ENCODE data around the gene U2SURP.

U2SURP gene

DNA sequence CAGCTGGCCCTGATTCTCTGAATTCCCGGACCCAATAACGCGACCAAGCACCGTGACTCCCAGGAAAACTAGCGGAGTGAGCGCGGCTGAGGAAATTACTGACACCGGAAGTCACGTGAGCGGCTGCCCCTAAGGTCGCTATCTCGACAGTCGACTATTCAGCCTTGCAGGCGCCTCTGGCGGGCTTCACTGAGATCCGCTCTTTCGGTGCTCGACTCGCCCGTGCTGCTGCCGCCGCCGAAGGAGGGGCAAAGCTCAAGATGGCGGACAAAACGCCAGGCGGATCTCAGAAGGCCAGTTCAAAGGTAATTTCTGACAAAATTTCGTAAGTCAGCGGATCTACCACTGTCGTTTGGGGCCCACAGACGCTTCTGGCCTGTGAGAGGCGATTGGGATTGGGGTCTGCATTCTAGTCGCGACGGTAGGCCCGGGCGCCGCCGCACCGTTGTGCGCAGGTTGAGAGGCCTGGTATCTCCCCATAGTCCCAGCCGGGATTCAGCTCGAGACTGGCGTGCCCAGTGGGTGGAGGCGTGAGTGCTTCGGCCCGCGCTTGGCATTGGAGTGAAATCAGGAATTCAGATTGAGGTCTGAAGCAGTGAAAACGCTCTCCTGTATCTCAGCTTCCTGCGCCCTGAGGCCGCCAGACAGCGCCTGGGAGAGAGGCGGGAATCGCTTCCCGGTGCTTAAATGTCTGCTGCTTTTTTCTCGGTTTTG, at the start of gene U2SURP:
TSS of gene U2SURP (plus strand) at position 202 of the 714 bp plus-strand sequence. CDS start at position 261, 59 bp downstream.
- DNase-seq, result peak; percentile 99

GRCh38 chr3:142951794-142952193, 49.6 kb upstream of the U2SURP start:
- DNase-seq, result no peak

DNA sequence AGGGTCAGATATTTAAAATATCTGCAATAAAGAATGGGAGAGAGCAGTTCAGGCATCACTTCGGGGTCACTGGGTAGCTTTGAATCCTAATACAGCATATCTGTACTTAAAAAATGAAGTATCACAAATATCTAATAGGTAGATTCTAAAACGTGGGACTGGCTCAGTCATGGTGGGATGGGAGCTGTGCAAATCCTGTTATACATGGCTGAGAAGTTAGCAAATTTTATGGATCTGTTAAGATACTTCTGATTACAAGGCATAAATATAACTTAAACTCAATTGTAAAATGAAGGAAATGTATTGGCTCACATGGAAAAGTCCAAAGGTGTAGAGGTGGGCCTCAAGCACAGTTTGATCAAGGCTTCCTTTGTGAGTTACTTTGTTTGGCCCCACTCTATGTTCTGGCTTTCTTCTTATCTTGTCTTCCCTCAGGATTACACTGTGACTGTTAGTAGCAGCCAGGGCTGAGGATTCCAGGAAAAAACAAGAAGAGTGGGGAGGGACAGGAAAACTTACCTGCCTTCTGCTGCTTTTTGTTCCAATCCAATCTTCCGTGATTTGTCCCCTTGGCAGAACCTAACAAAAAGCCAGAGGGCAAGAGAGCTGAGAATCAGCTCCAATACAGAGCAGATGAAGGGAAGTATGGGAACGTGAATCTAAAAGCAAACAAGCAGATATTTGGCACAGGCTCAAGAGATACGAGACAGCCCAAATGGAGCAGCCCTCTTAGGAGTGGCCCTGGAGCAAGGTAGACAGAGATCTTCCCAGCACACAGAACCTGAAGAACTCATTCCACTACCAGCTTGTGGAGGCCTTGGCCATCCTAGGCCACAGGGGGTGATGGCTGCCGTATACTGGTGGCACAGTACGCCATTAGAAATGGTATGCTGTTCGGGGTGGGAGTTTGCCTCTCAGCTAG, 48.8 kb upstream of the U2SURP start:
- no peak for DNase-seq

DNA sequence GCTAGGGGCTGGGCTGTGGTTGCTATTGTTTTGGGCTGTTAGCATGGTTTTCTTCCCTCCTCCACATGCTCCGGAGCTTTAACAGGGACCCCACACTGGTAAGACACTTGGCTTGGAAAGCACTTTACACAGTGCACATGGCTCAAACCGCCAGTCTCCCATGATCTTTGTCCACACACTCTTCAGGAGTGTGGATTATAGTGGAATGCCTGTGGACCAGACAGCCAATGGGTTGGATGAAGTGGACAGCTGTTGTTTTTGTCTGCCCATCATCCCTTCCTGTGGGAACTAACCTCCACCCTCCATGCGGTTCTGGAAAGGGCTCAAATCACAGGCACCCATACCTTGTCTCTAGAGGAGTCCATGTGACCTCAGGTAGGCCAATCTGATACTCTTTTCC, 47.9 kb upstream of the U2SURP start:
- DNase-seq, result no peak

DNA sequence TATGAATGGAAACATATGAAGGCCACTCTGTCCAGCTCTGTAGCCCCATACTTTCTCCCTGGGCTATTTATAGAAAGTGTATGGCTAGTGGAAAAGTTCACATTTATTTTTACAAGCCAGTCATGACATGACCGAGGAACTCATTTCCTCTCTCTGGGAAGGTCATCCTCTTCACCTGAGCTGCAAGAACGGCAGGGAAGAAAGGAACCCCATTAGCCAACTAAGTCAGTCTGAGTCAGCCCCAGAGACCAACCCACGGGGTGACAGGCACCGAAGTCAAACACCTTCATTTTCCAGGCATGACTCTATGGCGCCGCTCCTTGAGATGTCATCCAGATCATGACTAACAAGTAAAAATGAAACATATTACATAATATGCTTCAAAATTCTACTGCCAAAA, 42.7 kb upstream of the U2SURP start:
- no peak for DNase-seq

DNA sequence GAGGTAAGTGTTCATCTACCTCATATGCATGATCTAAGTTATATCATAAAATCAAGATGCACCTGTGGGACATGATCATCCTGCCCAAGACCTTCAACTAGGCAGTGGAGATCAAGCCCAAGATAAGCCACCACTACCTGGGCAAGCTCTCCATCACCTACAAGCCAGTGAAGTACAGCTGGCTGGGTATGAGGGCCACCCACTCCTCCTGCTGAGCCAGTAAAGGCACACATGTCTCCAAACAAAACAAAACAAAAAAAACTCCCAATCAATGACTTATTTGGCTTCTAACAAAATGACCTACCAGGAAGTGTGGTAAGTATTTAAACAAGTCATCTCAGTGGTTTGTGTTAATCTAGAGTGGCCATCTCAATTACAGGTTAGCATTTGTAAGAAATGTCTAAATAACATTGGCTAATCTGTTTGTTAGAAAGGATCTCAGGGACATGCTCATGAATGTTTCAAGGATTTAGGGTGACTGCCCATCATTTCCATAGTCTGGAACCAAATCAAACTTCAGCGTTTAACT, 41.0 kb upstream of the U2SURP start:
- no peak for DNase-seq

DNA sequence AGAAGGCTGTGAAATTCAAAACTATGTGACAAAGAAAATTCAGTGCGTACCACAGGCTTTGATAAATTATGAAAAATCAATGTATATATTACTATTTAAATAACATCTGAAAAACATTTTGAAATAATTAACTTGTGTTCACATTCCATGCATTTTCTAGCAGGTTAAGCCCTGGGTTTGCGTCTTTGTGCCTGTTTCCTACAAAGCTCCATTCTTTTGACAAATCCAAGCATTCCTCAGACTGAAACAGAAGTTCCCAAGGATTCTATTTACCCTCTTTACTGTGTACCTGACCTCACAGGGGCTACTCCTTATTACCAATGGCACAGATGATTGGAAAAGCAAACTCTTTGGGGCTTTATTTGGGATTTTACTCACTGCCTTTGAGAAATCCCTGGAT, 39.8 kb upstream of the U2SURP start:
- DNase-seq, result no peak

GRCh38 chr3:142962175-142962519, 39.2 kb upstream of the U2SURP start:
- no peak for DNase-seq

GRCh38 chr3:142962520-142963233, 38.7 kb upstream of the U2SURP start:
- no peak for DNase-seq

- DNase-seq, result no peak
Measured at GRCh38 chr3:142963234-142963515, 38.2 kb upstream of the U2SURP start.

- peak; percentile 83 for DNase-seq
Measured at GRCh38 chr3:142963516-142964448, 37.6 kb upstream of the U2SURP start, which contains the start of gene PAQR9. PAQR9 (minus strand) TSS chr3:142963674; CDS start chr3:142963336, 338 bp downstream.

DNA sequence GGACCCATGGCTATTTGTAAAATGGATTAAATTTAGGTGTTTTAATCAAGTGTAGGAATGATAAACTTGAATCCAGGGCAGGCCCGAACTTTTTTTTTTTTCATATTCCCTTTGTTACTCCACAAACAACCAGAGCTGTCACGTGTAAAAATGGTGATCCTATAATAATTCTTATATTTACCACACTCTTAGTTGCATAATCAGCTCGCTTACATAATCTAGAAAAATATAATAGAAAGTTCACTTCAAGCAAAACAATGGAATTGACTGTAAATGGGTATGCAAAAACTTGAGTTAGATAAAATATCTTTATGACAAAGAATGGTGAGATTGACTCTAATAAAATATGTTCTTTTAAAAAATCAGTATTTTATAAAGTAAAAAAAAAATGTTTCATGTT, 35.8 kb upstream of the U2SURP start:
- DNase-seq, result no peak

GRCh38 chr3:142966808-142967207, 34.6 kb upstream of the U2SURP start:
- no peak for DNase-seq

GRCh38 chr3:142968319-142969025, 32.9 kb upstream of the U2SURP start:
- no peak for DNase-seq

GRCh38 chr3:142971431-142971830, 29.9 kb upstream of the U2SURP start:
- no peak for DNase-seq

- DNase-seq, result no peak
Measured at GRCh38 chr3:142972092-142972753, 29.1 kb upstream of the U2SURP start.

- DNase-seq, result no peak
Measured at GRCh38 chr3:142973217-142974009, 28.0 kb upstream of the U2SURP start.

DNA sequence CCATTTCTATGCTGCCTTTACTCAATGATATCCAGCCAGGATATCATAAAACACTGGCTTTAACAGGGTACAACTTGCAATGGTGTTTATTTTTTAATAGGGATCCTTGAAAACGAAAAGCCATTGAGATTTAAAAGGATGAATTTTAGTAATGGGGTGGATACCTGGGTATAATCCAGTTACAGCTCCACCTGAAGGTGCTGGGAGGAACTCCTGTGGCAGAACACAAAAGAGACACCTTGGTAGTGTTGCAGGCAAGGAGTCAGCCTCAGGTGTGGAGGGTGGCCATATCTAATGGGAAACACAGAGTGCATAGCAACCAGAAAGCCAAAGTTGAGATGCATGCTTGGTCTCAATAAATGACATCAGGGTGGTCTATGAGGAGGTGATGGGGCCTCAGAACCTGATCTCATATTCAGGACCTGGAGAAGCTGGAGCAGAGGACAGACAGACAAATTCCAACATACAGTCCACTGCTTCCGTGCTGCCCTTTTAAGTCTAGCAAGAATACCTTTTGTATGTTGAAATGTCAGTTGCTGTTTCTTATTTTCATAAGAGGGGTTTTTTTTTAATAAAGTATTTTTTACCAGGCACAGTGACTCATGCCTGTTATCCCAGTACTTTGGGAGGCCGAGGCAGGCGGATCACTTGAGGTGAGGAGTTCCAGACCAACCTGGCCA, 25.9 kb upstream of the U2SURP start:
- no peak for DNase-seq

DNA sequence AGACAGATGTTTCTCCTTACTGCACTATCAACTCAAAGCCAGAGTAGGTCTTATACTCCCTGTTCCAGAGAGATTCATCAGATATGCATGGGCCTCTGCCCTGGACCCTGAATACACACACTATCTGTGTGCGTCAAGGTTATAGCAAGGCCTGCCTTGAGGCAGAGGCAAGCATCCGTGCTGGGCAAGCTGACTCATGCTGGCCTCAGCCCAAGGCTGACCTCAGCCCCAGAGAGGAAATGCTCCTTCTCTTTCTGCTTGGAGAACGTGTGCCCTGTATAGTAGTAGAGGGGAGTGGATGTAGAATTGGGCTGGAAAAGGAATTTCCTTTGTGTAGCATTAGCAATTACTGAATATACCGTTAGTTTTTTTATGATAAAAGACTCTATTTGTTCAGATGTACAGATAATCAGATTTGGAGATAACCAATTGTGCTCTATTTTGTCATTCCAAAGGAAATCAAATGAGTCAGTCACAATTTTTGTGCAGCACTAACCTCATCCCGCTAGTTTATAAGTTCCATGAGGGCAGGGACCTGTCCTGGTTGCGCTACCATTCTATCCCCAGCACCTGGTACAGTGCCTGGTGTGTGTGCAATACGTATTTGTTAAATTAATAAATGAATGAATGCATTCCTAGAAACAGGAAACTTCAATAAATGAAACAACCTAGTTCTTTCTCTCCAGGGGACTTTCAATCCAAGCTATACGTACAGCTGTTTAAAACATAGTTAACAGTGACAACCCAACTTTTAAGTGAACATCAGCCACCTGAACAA, 24.6 kb upstream of the U2SURP start:
- DNase-seq, result no peak
